GM19328 (cell line): ENCODE results near the gene FER.
"Not testable (repeated sequence)": the region's sequence is repeated elsewhere in the genome, so short reads cannot be mapped to it uniquely, and the experiment has no call there.

Source experiments
- ATAC-seq: cut with Tn5 transposase; IDR thresholded peaks from one replicate; pipeline ENCODE4 v1.9.1; 2021; ENCODE audit warnings: mild to moderate bottlenecking, moderate library complexity; ENCODE audit not compliant: unreplicated experiment

The FER gene

GRCh38 chr5:109164001-109164400 lies 416.3 kb downstream of the FER start:
- no peak for ATAC-seq

- no peak for ATAC-seq
Measured at GRCh38 chr5:109167586-109167985, 419.9 kb downstream of the FER start.

GRCh38 chr5:109168151-109168550 lies 420.5 kb downstream of the FER start:
- no peak for ATAC-seq

- no peak for ATAC-seq
Measured at GRCh38 chr5:109170629-109171350, 423.1 kb downstream of the FER start.

- ATAC-seq: not testable (repeated sequence)
Measured at GRCh38 chr5:109171437-109172073, 423.9 kb downstream of the FER start.

GRCh38 chr5:109173036-109173794 lies 425.5 kb downstream of the FER start:
- no peak for ATAC-seq

GRCh38 chr5:109177227-109177626 lies 429.5 kb downstream of the FER start:
- ATAC-seq: no peak

GRCh38 chr5:109177782-109178181 lies 430.1 kb downstream of the FER start:
- no peak for ATAC-seq

GRCh38 chr5:109180668-109181067 lies 433.0 kb downstream of the FER start:
- ATAC-seq: no peak

- no peak for ATAC-seq
Measured at GRCh38 chr5:109186759-109187158, 439.1 kb downstream of the FER start.

- ATAC-seq: peak; percentile 64
Measured at GRCh38 chr5:109191153-109191558, 443.5 kb downstream of the FER start.

GRCh38 chr5:109192027-109192426 lies 444.3 kb downstream of the FER start:
- no peak for ATAC-seq

- ATAC-seq: no peak
Measured at GRCh38 chr5:109192555-109193281, 445.0 kb downstream of the FER start.

- ATAC-seq: no peak
Measured at GRCh38 chr5:109195667-109196066, 448.0 kb downstream of the FER start.

GRCh38 chr5:109196087-109196822 lies 448.6 kb downstream of the FER start:
- ATAC-seq: no peak

GRCh38 chr5:109196823-109197160 lies 449.1 kb downstream of the FER start:
- no peak for ATAC-seq

GRCh38 chr5:109199289-109199688 lies 451.6 kb downstream of the FER start:
- ATAC-seq: no peak

- ATAC-seq: no peak
Measured at GRCh38 chr5:109199799-109200620, 452.3 kb downstream of the FER start.

GRCh38 chr5:109215040-109215439 lies 467.3 kb downstream of the FER start:
- ATAC-seq: no peak

GRCh38 chr5:109218818-109219217 lies 471.1 kb downstream of the FER start:
- ATAC-seq: no peak
